Progenitor cell of endocrine pancreas (in vitro differentiated cells): Measurements from ENCODE around the gene VDR. TPM values are rescaled to one million over a fixed set of nuclear protein-coding genes. Genes with fewer than 3 reads are reported as not detected.

Experiments
- DNase-seq: peaks from one replicate; pipeline ENCODE4 v3.0.0; 2021; ENCODE audit warnings: low spot score; ENCODE audit not compliant: unreplicated experiment
- H3K27ac Mint-ChIP-seq: 2 replicates; pipeline ENCODE4 v1.8.0; 2021; ENCODE audit warnings: mild to moderate bottlenecking, moderate library complexity, mixed read lengths
- H3K27me3 Mint-ChIP-seq: 2 replicates; pipeline ENCODE4 v1.8.0; 2021; ENCODE audit warnings: mixed read lengths
- H3K36me3 Mint-ChIP-seq: 2 replicates; pipeline ENCODE4 v1.8.0; 2022; ENCODE audit warnings: mixed read lengths; ENCODE audit not compliant: insufficient read depth
- H3K4me1 Mint-ChIP-seq: 2 replicates; pipeline ENCODE4 v1.8.0; 2021; ENCODE audit warnings: low read depth, mixed read lengths
- H3K4me3 Mint-ChIP-seq: 2 replicates; pipeline ENCODE4 v1.8.0; 2021; ENCODE audit warnings: low read depth, mild to moderate bottlenecking, moderate library complexity, mixed read lengths
- H3K9me3 Mint-ChIP-seq: 2 replicates; pipeline ENCODE4 v1.8.0; 2021; ENCODE audit warnings: low read depth, mixed read lengths
- CTCF ChIP-seq: fragments of 200-600 bp; sonication (generic); IDR thresholded peaks from one replicate; pipeline ENCODE4 v1.5.0; 2021; ENCODE audit warnings: antibody characterized with exemption, mild to moderate bottlenecking; ENCODE audit not compliant: unreplicated experiment
- total RNA-seq: library from RNA; stranded (reverse); gene quantifications from 2 replicates; pipeline ENCODE4 v1.2.1, GENCODE V29; 2021

VDR gene
- total RNA-seq, 1 donor from 2014 or later, result 0.31 TPM

GRCh38 chr12:47821346-47821706, 83.5 kb downstream of the VDR start:
- no peaks in the 10 kb centered on the region for H3K9me3 Mint-ChIP-seq
- TF ChIP-seq CTCF, result no peak

GRCh38 chr12:47820631-47821345, 84.0 kb downstream of the VDR start:
- H3K4me3 Mint-ChIP-seq, result peak overlapping the region; percentile 83
- no peak for TF ChIP-seq CTCF
- H3K4me1 Mint-ChIP-seq, result peaks cover 40% of the 10 kb centered on the region
- peak; percentile 46 for DNase-seq
- peak overlapping the region; percentile 99 for H3K27ac Mint-ChIP-seq
- H3K27me3 Mint-ChIP-seq, result no peaks in the 10 kb centered on the region
- no peaks in the 10 kb centered on the region for H3K36me3 Mint-ChIP-seq
- no peaks in the 10 kb centered on the region for H3K9me3 Mint-ChIP-seq

More at GRCh38 chr12:47821346-47821706, 83.5 kb downstream of the VDR start:
- peak overlapping the region; percentile 99 for H3K27ac Mint-ChIP-seq
- H3K4me3 Mint-ChIP-seq, result peak overlapping the region; percentile 83
- peaks cover 38% of the 10 kb centered on the region for H3K4me1 Mint-ChIP-seq
- H3K36me3 Mint-ChIP-seq, result no peaks in the 10 kb centered on the region
- DNase-seq, result no peak
- no peaks in the 10 kb centered on the region for H3K27me3 Mint-ChIP-seq

- Mint-ChIP-seq H3K4me1 (peaks cover 38% of the 10 kb centered on the region), H3K36me3 (no peaks in the 10 kb centered on the region), H3K9me3 (no peaks in the 10 kb centered on the region), H3K4me3 (peak within 1 kb of the TSS; percentile 83), H3K27ac (peak within 1 kb of the TSS; percentile 99), H3K27me3 (no peaks in the 10 kb centered on the region)
- peak; percentile 49 for DNase-seq
- TF ChIP-seq CTCF, result no peak
These were observed 84.7 kb downstream of the VDR start, which contains the start of gene HDAC7 for GRCh38 chr12:47819896-47820630. Gene HDAC7 (minus strand): TSS chr12:47819903. CDS start chr12:47819785, 118 bp downstream.

- TF ChIP-seq CTCF, result peak; percentile 51
- peaks cover 2% of the 10 kb centered on the region for H3K36me3 Mint-ChIP-seq
- peak overlapping the region; percentile 91 for H3K27ac Mint-ChIP-seq
- no peaks in the 10 kb centered on the region for H3K9me3 Mint-ChIP-seq
- no peaks in the 10 kb centered on the region for H3K27me3 Mint-ChIP-seq
- peak overlapping the region; percentile 80 for H3K4me3 Mint-ChIP-seq
- H3K4me1 Mint-ChIP-seq, result peaks cover 40% of the 10 kb centered on the region
- DNase-seq, result peak; percentile 53
These were observed 85.5 kb downstream of the VDR start for GRCh38 chr12:47819138-47819895.

GRCh38 chr12:47818467-47819137, 86.2 kb downstream of the VDR start:
- Mint-ChIP-seq H3K27ac (peak overlapping the region; percentile 91), H3K4me1 (peaks cover 42% of the 10 kb centered on the region), H3K36me3 (peaks cover 2% of the 10 kb centered on the region), H3K27me3 (no peaks in the 10 kb centered on the region), H3K4me3 (peak overlapping the region; percentile 80), H3K9me3 (no peaks in the 10 kb centered on the region)
- no peak for DNase-seq
- no peak for TF ChIP-seq CTCF
